Stimulated activated CD4-positive, alpha-beta T cell treated with anti-CD3 and anti-CD28 coated beads, Interleukin-12 subunit alpha, Interleukin-12 subunit beta, amount 100 ng/mL, for 48 hours (primary cell): ENCODE data around the gene COL6A1.

Experiments used
- DNase-seq, 3 donors: peaks; one replicate each; pipeline ENCODE4 v3.0.0-alpha.2; 2020; ENCODE audit warnings: low read depth in 2 of 3, low spot score in 1 of 3

Gene COL6A1

GRCh38 chr21:46025113-46025770 lies 43.7 kb downstream of the COL6A1 start:
- no peak for DNase-seq

GRCh38 chr21:46027851-46028493 lies 46.4 kb downstream of the COL6A1 start:
- DNase-seq: no peak

GRCh38 chr21:46028573-46029091 lies 47.1 kb downstream of the COL6A1 start:
- DNase-seq: no peak

- no peak for DNase-seq
Measured at GRCh38 chr21:46029186-46029924, 47.8 kb downstream of the COL6A1 start.

- no peak for DNase-seq
Measured at GRCh38 chr21:46031484-46031883, 49.9 kb downstream of the COL6A1 start.

GRCh38 chr21:46032100-46032499 lies 50.5 kb downstream of the COL6A1 start:
- no peak for DNase-seq

GRCh38 chr21:46033410-46034400 lies 52.1 kb downstream of the COL6A1 start:
- no peak for DNase-seq

- DNase-seq: no peak
Measured at GRCh38 chr21:46035809-46036695, 54.5 kb downstream of the COL6A1 start.

GRCh38 chr21:46036696-46037330 lies 55.2 kb downstream of the COL6A1 start:
- DNase-seq: no peak

- DNase-seq: no peak
Measured at GRCh38 chr21:46037331-46038325, 56.1 kb downstream of the COL6A1 start.

GRCh38 chr21:46038341-46038829 lies 56.8 kb downstream of the COL6A1 start:
- DNase-seq: no peak

- no peak for DNase-seq
Measured at GRCh38 chr21:46038871-46039397, 57.4 kb downstream of the COL6A1 start.

- no peak for DNase-seq
Measured at GRCh38 chr21:46039891-46040660, 58.5 kb downstream of the COL6A1 start.

GRCh38 chr21:46040707-46041106 lies 59.1 kb downstream of the COL6A1 start:
- DNase-seq: no peak

GRCh38 chr21:46041183-46041582 lies 59.6 kb downstream of the COL6A1 start:
- no peak for DNase-seq

GRCh38 chr21:46045154-46045553 lies 63.6 kb downstream of the COL6A1 start:
- DNase-seq: no peak

GRCh38 chr21:46046471-46046870 lies 64.9 kb downstream of the COL6A1 start:
- DNase-seq: no peak
